Right atrium auricular region (tissue), 2 donors: Measurements from ENCODE around the gene TUBB8B. TPM values are rescaled to one million over a fixed set of nuclear protein-coding genes. Genes with fewer than 3 reads are reported as not detected.
"Not testable (repeated sequence)": the region's sequence is repeated elsewhere in the genome, so short reads cannot be mapped to it uniquely, and the experiment has no call there.

ENCODE experiments used
- DNase-seq: peaks from one replicate; pipeline ENCODE4 v3.0.0-alpha.2; 2019; ENCODE audit warnings: low spot score
- H3K27ac ChIP-seq, 2 donors: fragments of 200-600 bp; sonication (generic); 1 replicate in 1 of 2; 2 replicates in 1 of 2; pipeline ENCODE4 v1.5.1; 2016 to 2019
- H3K27me3 ChIP-seq, 2 donors: fragments of 200-600 bp; sonication (generic); one replicate each; pipeline versions ENCODE4 v1.5.1 to v1.6.0; 2017 to 2019
- H3K36me3 ChIP-seq: fragments of 200-600 bp; sonication (generic); one replicate; pipeline ENCODE4 v1.5.1; 2016
- H3K4me1 ChIP-seq, 2 donors: fragments of 200-600 bp; sonication (generic); one replicate each; pipeline versions ENCODE4 v1.5.1 to v1.6.0; 2017 to 2019
- H3K4me3 ChIP-seq, 2 donors: fragments of 200-600 bp; sonication (generic); 1 replicate in 1 of 2; 2 replicates in 1 of 2; pipeline ENCODE4 v1.5.1; 2017 to 2019; ENCODE audit warnings: mild to moderate bottlenecking in 1 of 2, moderate library complexity in 1 of 2
- H3K9me3 ChIP-seq, 2 donors: fragments of 200-600 bp; sonication (generic); one replicate each; pipeline ENCODE4 v1.5.1; 2019
- total RNA-seq, 2 donors: library from RNA; depleted of rRNA; stranded (reverse); fragments of >200 nt; gene quantifications; one replicate each; pipeline ENCODE4 v1.1.0, GENCODE V29; 2016

The TUBB8B gene
- total RNA-seq: not detected

- DNase-seq, H3K4me3 ChIP-seq, H3K4me1 ChIP-seq: not testable (repeated sequence)
Observed at GRCh38 chr18:49176-49665, at the start of gene TUBB8B. Gene TUBB8B (minus strand): TSS chr18:49615. CDS start chr18:49557, 58 bp downstream.

GRCh38 chr18:97252-97914, 48.0 kb upstream of the TUBB8B start:
- not testable (repeated sequence) for H3K4me3 ChIP-seq, H3K36me3 ChIP-seq, DNase-seq, H3K27me3 ChIP-seq, H3K4me1 ChIP-seq, H3K27ac ChIP-seq, H3K9me3 ChIP-seq

More at GRCh38 chr18:49176-49665, at the start of gene TUBB8B:
- H3K9me3 ChIP-seq, H3K27ac ChIP-seq, H3K27me3 ChIP-seq, H3K36me3 ChIP-seq: not testable (repeated sequence)

- not testable (repeated sequence) for DNase-seq, H3K27me3 ChIP-seq, H3K4me3 ChIP-seq, H3K27ac ChIP-seq, H3K36me3 ChIP-seq, H3K4me1 ChIP-seq, H3K9me3 ChIP-seq
Observed at GRCh38 chr18:96767-97131, 47.3 kb upstream of the TUBB8B start.

- H3K27me3 ChIP-seq, H3K9me3 ChIP-seq, H3K4me1 ChIP-seq, H3K27ac ChIP-seq, H3K36me3 ChIP-seq, DNase-seq, H3K4me3 ChIP-seq: not testable (repeated sequence)
Observed at GRCh38 chr18:96101-96766, 46.8 kb upstream of the TUBB8B start.

- not testable (repeated sequence) for H3K36me3 ChIP-seq, DNase-seq, H3K9me3 ChIP-seq, H3K27me3 ChIP-seq, H3K4me1 ChIP-seq, H3K4me3 ChIP-seq, H3K27ac ChIP-seq
Observed at GRCh38 chr18:95580-95979, 46.2 kb upstream of the TUBB8B start.

- not testable (repeated sequence) for DNase-seq, H3K27me3 ChIP-seq, H3K36me3 ChIP-seq, H3K9me3 ChIP-seq, H3K4me1 ChIP-seq, H3K27ac ChIP-seq, H3K4me3 ChIP-seq
Observed at GRCh38 chr18:93897-94408, 44.5 kb upstream of the TUBB8B start.

- not testable (repeated sequence) for H3K4me3 ChIP-seq, DNase-seq, H3K36me3 ChIP-seq, H3K9me3 ChIP-seq, H3K4me1 ChIP-seq, H3K27ac ChIP-seq, H3K27me3 ChIP-seq
Observed at GRCh38 chr18:91561-91960, 42.1 kb upstream of the TUBB8B start.

GRCh38 chr18:90396-91193, 41.2 kb upstream of the TUBB8B start:
- H3K27ac ChIP-seq, H3K9me3 ChIP-seq, H3K36me3 ChIP-seq, H3K27me3 ChIP-seq, H3K4me3 ChIP-seq, H3K4me1 ChIP-seq, DNase-seq: not testable (repeated sequence)

GRCh38 chr18:89124-89523, 39.7 kb upstream of the TUBB8B start:
- DNase-seq, H3K27me3 ChIP-seq, H3K36me3 ChIP-seq, H3K9me3 ChIP-seq, H3K27ac ChIP-seq, H3K4me3 ChIP-seq, H3K4me1 ChIP-seq: not testable (repeated sequence)

GRCh38 chr18:84801-85200, 35.4 kb upstream of the TUBB8B start:
- not testable (repeated sequence) for H3K4me1 ChIP-seq, H3K27me3 ChIP-seq, H3K27ac ChIP-seq, H3K4me3 ChIP-seq, H3K36me3 ChIP-seq, H3K9me3 ChIP-seq
- DNase-seq: peak; percentile 16

GRCh38 chr18:82626-83209, 33.3 kb upstream of the TUBB8B start:
- not testable (repeated sequence) for H3K4me1 ChIP-seq, H3K9me3 ChIP-seq, H3K4me3 ChIP-seq, H3K27ac ChIP-seq, H3K36me3 ChIP-seq, DNase-seq, H3K27me3 ChIP-seq

- not testable (repeated sequence) for DNase-seq, H3K4me1 ChIP-seq, H3K9me3 ChIP-seq, H3K27me3 ChIP-seq, H3K4me3 ChIP-seq, H3K27ac ChIP-seq, H3K36me3 ChIP-seq
Observed at GRCh38 chr18:80881-81280, 31.5 kb upstream of the TUBB8B start.

GRCh38 chr18:80202-80601, 30.8 kb upstream of the TUBB8B start:
- not testable (repeated sequence) for H3K36me3 ChIP-seq, H3K9me3 ChIP-seq, H3K4me1 ChIP-seq, H3K4me3 ChIP-seq, H3K27ac ChIP-seq, DNase-seq, H3K27me3 ChIP-seq
